ENCODE data around the gene AGRN.
A peak's percentile ranks its signal among the peaks of the same experiment; 100 is the strongest.
"Not testable (repeated sequence)": the region's sequence is repeated elsewhere in the genome, so short reads cannot be mapped to it uniquely, and the experiment has no call there.

Gene AGRN

DNA sequence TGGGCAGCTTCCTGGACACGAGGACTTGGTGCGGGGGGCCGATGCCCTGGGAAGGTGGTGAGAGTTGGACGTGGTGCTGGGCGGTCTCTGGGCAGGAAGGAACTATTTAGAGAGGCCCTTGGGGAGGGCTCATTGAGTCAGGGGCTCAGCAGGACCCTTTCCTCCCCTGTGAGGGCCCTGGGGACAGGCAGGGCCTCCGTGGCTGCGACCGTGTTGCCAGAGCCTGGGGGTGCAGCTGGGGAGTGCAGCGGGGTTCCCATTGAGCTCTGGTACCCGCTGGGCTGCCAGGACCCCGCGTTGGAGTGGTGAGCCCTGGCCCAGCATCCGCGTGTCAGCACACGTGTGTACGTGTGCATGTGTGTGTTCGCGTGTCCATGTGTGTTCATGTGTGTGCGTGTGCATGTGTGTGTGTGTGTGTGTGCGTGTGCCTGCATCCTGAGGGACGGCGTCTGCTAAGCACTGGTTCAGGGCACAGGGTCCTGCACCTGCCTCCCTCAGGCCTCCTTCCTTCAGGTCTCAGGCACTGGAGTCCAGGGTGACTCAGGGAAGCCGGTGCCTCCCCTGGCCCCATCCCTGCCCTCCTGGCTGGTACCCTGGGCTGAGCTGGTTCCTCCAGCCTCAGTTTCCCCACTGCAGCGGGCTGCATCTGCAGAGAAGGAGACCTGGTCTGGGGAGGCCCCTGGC lies 43.5 kb downstream of the AGRN start:
- Histone ChIP-seq H3K36me3 (ENCODE audit: control insufficient read depth in 1 of 2, insufficient read depth in 2 of 2, low read length in 2 of 2) (no peaks in the 10 kb centered on the region), H3K9ac (ENCODE audit: low read length) (no peak overlapping the region), H3K79me1 (ENCODE audit: low read length) (peaks cover 11% of the 10 kb centered on the region), H2AFZ (ENCODE audit: insufficient read depth, low read length, poor library complexity) (no peak overlapping the region), H2BK12ac (ENCODE audit: low read length) (no peak overlapping the region), H3K27ac (ENCODE audit: low read depth, low read length) (no peak overlapping the region), H3K18ac (ENCODE audit: low read length) (peak overlapping the region; percentile 9), H2AK5ac (ENCODE audit: low read length) (no peak overlapping the region), H4K91ac (ENCODE audit: low read depth, low read length) (peak overlapping the region; percentile 41), H3K14ac (ENCODE audit: low read length) (no peak overlapping the region), H4K12ac (ENCODE audit: low read depth, low read length) (no peak overlapping the region), H3K4ac (ENCODE audit: low read depth, low read length) (no peak overlapping the region), H3K4me3 (ENCODE audit: low read depth, low read length) (no peak overlapping the region), H4K8ac (ENCODE audit: low read depth, low read length) (no peak overlapping the region), H2BK120ac (ENCODE audit: insufficient read depth, low read length, poor library complexity) (no peak overlapping the region), H3K4me2 (ENCODE audit: low read length) (peak overlapping the region; percentile 47), H3K9me3 (ENCODE audit: insufficient read depth, low read depth, low read length) (peaks cover 7% of the 10 kb centered on the region), H3K23ac (ENCODE audit: low read length) (no peak overlapping the region), H3K27me3 (ENCODE audit: insufficient read depth, low read length) (peaks cover 10% of the 10 kb centered on the region), H2BK5ac (ENCODE audit: low read depth, low read length, poor library complexity) (no peak overlapping the region), H3K4me1 (ENCODE audit: control insufficient read depth in 1 of 2, insufficient read depth in 2 of 2, low read length in 2 of 2) (peaks cover 26 to 30% of the 10 kb centered on the region in 2 experiments), H3K79me2 (ENCODE audit: control insufficient read depth, insufficient read depth, low read length, poor library complexity) (no peaks in the 10 kb centered on the region)
- no CpG with 5 or more reads among the region's 24 CpGs for WGBS (ENCODE audit: extremely low coverage, insufficient coverage, insufficient read length)
- DNase-seq: no peak

DNA sequence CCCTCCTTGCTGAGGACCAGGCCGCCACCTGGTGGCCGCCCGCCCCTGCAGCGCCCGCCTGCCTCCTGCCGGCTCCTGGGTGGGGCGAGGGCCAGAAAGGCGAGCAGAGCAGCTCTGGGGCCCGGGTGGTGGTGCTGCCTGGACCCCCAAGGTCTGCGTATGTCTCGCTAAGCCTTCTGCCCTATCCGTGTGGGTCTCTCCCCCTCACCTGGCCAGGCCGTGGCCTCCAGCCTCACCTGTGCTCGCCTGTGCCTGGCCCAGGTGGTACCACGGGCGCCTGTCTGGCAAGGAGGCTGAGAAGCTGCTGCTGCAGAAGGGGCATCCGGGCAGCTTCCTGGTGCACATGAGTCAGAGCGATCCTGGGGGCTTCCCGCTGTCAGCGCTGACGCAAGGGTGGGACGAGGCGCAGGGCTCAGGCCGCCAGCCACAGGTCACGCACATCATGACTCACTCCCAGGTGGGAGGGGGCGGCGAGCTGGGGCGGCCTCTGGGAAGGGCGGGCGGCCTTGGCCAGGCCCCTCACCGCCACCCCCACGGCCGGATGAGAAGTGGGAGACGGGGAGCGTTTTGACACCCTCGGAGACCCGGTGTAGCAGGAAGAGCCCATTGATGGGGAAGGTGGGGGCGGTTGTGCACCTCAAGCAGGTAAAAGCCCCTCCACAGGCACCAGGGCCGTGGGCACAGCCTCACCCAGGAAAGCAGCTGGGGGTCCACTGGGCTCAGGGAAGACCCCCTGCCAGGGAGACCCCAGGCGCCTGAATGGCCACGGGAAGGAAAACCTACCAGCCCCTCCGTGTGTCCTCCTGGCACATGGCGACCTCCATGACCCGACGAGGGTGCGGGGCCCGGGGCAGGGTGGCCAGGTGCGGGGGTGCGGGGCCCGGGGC lies 44.3 kb downstream of the AGRN start:
- Histone ChIP-seq H3K4ac (ENCODE audit: low read depth, low read length) (peak overlapping the region; percentile 47), H3K4me3 (ENCODE audit: low read depth, low read length) (peak overlapping the region; percentile 2), H3K18ac (ENCODE audit: low read length) (peak overlapping the region; percentile 82), H3K23ac (ENCODE audit: low read length) (no peak overlapping the region), H3K79me1 (ENCODE audit: low read length) (peaks cover 11% of the 10 kb centered on the region), H3K27me3 (ENCODE audit: insufficient read depth, low read length) (peaks cover 10% of the 10 kb centered on the region), H4K8ac (ENCODE audit: low read depth, low read length) (peak overlapping the region; percentile 58), H2AK5ac (ENCODE audit: low read length) (peak overlapping the region; percentile 91), H3K4me1 (ENCODE audit: control insufficient read depth in 1 of 2, insufficient read depth in 2 of 2, low read length in 2 of 2) (peaks cover 21 to 26% of the 10 kb centered on the region in 2 experiments), H3K36me3 (ENCODE audit: control insufficient read depth in 1 of 2, insufficient read depth in 2 of 2, low read length in 2 of 2) (no peaks in the 10 kb centered on the region), H4K91ac (ENCODE audit: low read depth, low read length) (peak overlapping the region; percentile 67), H3K79me2 (ENCODE audit: control insufficient read depth, insufficient read depth, low read length, poor library complexity) (no peaks in the 10 kb centered on the region), H3K9me3 (ENCODE audit: insufficient read depth, low read depth, low read length) (peaks cover 7% of the 10 kb centered on the region), H3K14ac (ENCODE audit: low read length) (peak overlapping the region; percentile 81), H2AFZ (ENCODE audit: insufficient read depth, low read length, poor library complexity) (peak overlapping the region; percentile 20), H4K12ac (ENCODE audit: low read depth, low read length) (no peak overlapping the region), H3K27ac (ENCODE audit: low read depth, low read length) (peak overlapping the region; percentile 29), H3K9ac (ENCODE audit: low read length) (no peak overlapping the region), H2BK120ac (ENCODE audit: insufficient read depth, low read length, poor library complexity) (peak overlapping the region; percentile 87), H2BK12ac (ENCODE audit: low read length) (peak overlapping the region; percentile 79), H2BK5ac (ENCODE audit: low read depth, low read length, poor library complexity) (peak overlapping the region; percentile 28), H3K4me2 (ENCODE audit: low read length) (peak overlapping the region; percentile 47)
- no CpG with 5 or more reads among the region's 50 CpGs for WGBS (ENCODE audit: extremely low coverage, insufficient coverage, insufficient read length)
- peak; percentile 66 to 87 for DNase-seq

DNA sequence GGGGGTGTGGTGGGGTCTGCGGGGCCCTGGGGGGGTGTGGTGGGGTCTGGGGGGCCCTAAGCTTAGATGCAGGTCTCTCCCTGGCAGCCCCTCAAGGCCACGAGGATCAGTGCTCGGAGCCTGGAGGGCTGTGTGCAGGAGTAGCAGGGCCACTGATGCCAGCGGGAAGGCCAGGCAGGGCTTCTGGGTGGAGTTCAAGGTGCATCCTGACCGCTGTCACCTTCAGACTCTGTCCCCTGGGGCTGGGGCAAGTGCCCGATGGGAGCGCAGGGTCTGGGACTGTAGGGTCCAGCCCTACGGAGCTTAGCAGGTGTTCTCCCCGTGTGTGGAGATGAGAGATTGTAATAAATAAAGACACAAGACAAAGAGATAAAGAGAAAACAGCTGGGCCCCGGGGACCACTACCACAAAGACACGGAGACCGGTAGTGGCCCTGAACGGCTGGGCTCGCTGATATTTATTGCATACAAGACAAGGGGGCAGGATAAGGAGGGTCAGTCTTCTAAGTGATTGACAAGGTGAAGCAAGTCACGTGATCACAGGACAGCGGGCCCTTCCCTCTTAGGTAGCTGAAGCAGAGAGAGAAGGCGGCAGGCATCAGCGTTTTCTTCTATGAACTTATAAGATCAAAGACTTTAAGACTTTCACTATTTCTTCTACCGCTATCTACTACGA lies 45.5 kb downstream of the AGRN start:
- Histone ChIP-seq H3K4ac (ENCODE audit: low read depth, low read length) (no peak overlapping the region), H4K8ac (ENCODE audit: low read depth, low read length) (no peak overlapping the region), H2AK5ac (ENCODE audit: low read length) (no peak overlapping the region), H3K4me2 (ENCODE audit: low read length) (no peak overlapping the region), H3K27me3 (ENCODE audit: insufficient read depth, low read length) (peaks cover 3% of the 10 kb centered on the region), H2BK5ac (ENCODE audit: low read depth, low read length, poor library complexity) (no peak overlapping the region), H3K4me3 (ENCODE audit: low read depth, low read length) (no peak overlapping the region), H3K9ac (ENCODE audit: low read length) (no peak overlapping the region), H3K4me1 (ENCODE audit: control insufficient read depth in 1 of 2, insufficient read depth in 2 of 2, low read length in 2 of 2) (peaks cover 30 to 35% of the 10 kb centered on the region in 2 experiments), H3K79me2 (ENCODE audit: control insufficient read depth, insufficient read depth, low read length, poor library complexity) (peaks cover 2% of the 10 kb centered on the region), H4K91ac (ENCODE audit: low read depth, low read length) (no peak overlapping the region), H4K12ac (ENCODE audit: low read depth, low read length) (no peak overlapping the region), H3K27ac (ENCODE audit: low read depth, low read length) (no peak overlapping the region), H3K14ac (ENCODE audit: low read length) (no peak overlapping the region), H2AFZ (ENCODE audit: insufficient read depth, low read length, poor library complexity) (no peak overlapping the region), H3K23ac (ENCODE audit: low read length) (no peak overlapping the region), H3K36me3 (ENCODE audit: control insufficient read depth in 1 of 2, insufficient read depth in 2 of 2, low read length in 2 of 2) (no peaks in the 10 kb centered on the region), H3K79me1 (ENCODE audit: low read length) (peaks cover 18% of the 10 kb centered on the region), H3K18ac (ENCODE audit: low read length) (no peak overlapping the region), H3K9me3 (ENCODE audit: insufficient read depth, low read depth, low read length) (peaks cover 5% of the 10 kb centered on the region), H2BK120ac (ENCODE audit: insufficient read depth, low read length, poor library complexity) (no peak overlapping the region), H2BK12ac (ENCODE audit: low read length) (no peak overlapping the region)
- WGBS (ENCODE audit: extremely low coverage, insufficient coverage, insufficient read length): no CpG with 5 or more reads among the region's 20 CpGs
- DNase-seq: peak in 1 of 2 donors; percentile 28

DNA sequence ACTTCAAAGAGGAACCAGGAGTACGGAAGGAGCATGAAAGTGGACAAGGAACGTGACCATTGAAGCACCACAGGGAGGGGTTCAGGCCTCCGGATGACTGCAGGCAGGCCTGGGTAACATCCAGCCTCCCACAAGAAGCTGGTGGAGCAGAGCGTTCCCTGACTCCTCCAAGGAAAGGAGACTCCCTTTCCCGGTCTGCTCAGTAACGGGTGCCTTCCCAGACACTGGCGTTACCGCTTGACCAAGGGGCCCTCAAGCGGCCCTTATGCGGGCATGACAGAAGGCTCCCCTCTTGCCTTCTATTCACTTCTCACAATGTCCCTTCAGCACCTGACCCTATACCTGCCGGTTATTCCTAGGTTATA lies 46.0 kb downstream of the AGRN start:
- H3K23ac ChIP-seq (ENCODE audit: low read length); H4K12ac ChIP-seq (ENCODE audit: low read depth, low read length); H3K18ac ChIP-seq (ENCODE audit: low read length); H3K36me3 ChIP-seq (ENCODE audit: control insufficient read depth in 1 of 2, insufficient read depth in 2 of 2, low read length in 2 of 2); H2BK12ac ChIP-seq (ENCODE audit: low read length); H3K27ac ChIP-seq (ENCODE audit: low read depth, low read length); H3K9ac ChIP-seq (ENCODE audit: low read length); DNase-seq; H2AK5ac ChIP-seq (ENCODE audit: low read length); H2BK120ac ChIP-seq (ENCODE audit: insufficient read depth, low read length, poor library complexity); H3K4ac ChIP-seq (ENCODE audit: low read depth, low read length); H3K14ac ChIP-seq (ENCODE audit: low read length); H3K27me3 ChIP-seq (ENCODE audit: insufficient read depth, low read length); H4K8ac ChIP-seq (ENCODE audit: low read depth, low read length); H3K9me3 ChIP-seq (ENCODE audit: insufficient read depth, low read depth, low read length); H4K91ac ChIP-seq (ENCODE audit: low read depth, low read length); H3K4me2 ChIP-seq (ENCODE audit: low read length); H3K79me2 ChIP-seq (ENCODE audit: control insufficient read depth, insufficient read depth, low read length, poor library complexity); H3K4me3 ChIP-seq (ENCODE audit: low read depth, low read length); H2AFZ ChIP-seq (ENCODE audit: insufficient read depth, low read length, poor library complexity); H2BK5ac ChIP-seq (ENCODE audit: low read depth, low read length, poor library complexity): not testable (repeated sequence)
- no CpG with 5 or more reads among the region's 11 CpGs for WGBS (ENCODE audit: extremely low coverage, insufficient coverage, insufficient read length)
- H3K79me1 ChIP-seq (ENCODE audit: low read length): peaks cover 21% of the 10 kb centered on the region
- H3K4me1 ChIP-seq (ENCODE audit: control insufficient read depth in 1 of 2, insufficient read depth in 2 of 2, low read length in 2 of 2): peaks cover 35 to 40% of the 10 kb centered on the region in 2 experiments

Measured in trophoblast cell (in vitro differentiated cells and primary cell).